Endothelial cell (in vitro differentiated cells): Measurements from ENCODE around the gene C10orf71. TPM values are rescaled to one million over a fixed set of nuclear protein-coding genes. Genes with fewer than 3 reads are reported as not detected.

Experiments
- DNase-seq: peaks from one replicate; pipeline ENCODE4 v3.0.0; 2021; ENCODE audit warnings: low spot score
- H3K27ac Mint-ChIP-seq: one replicate; pipeline ENCODE4 v1.8.0; 2021; ENCODE audit warnings: mixed read lengths, inconsistent platforms; ENCODE audit not compliant: unreplicated experiment
- H3K27me3 Mint-ChIP-seq: one replicate; pipeline ENCODE4 v1.8.0; 2021; ENCODE audit warnings: mild to moderate bottlenecking, moderate library complexity, mixed read lengths, inconsistent platforms; ENCODE audit not compliant: unreplicated experiment
- H3K36me3 Mint-ChIP-seq: one replicate; pipeline ENCODE4 v1.8.0; 2021; ENCODE audit warnings: mild to moderate bottlenecking, low read depth, mixed read lengths, inconsistent platforms; ENCODE audit not compliant: unreplicated experiment
- H3K4me1 Mint-ChIP-seq: one replicate; pipeline ENCODE4 v1.8.0; 2021; ENCODE audit warnings: mild to moderate bottlenecking, mixed read lengths, inconsistent platforms; ENCODE audit not compliant: unreplicated experiment
- H3K4me3 Mint-ChIP-seq: one replicate; pipeline ENCODE4 v1.8.0; 2021; ENCODE audit warnings: mild to moderate bottlenecking, mixed read lengths, inconsistent platforms; ENCODE audit not compliant: unreplicated experiment
- H3K9me3 Mint-ChIP-seq: one replicate; pipeline ENCODE4 v1.8.0; 2021; ENCODE audit warnings: mixed read lengths, inconsistent platforms; ENCODE audit not compliant: unreplicated experiment
- CTCF ChIP-seq: fragments of 200-600 bp; sonication (generic); IDR thresholded peaks from one replicate; pipeline ENCODE4 v1.5.0; 2021; ENCODE audit warnings: antibody characterized with exemption; ENCODE audit not compliant: unreplicated experiment
- total RNA-seq: library from RNA; stranded (reverse); fragmentation: NEBNext Ultra II Directional; extraction: Animal tissue kit (Norgen Biotek cat#: 25700); gene quantifications from one replicate; pipeline ENCODE4 v1.2.1, GENCODE V29; 2021; ENCODE audit not compliant: unreplicated experiment

Gene C10orf71
- total RNA-seq, 1 donor from 2014 or later = not detected

GRCh38 chr10:49308881-49309280 is 9.9 kb downstream of the C10orf71 start:
- Mint-ChIP-seq H3K4me3 (no peak overlapping the region), H3K36me3 (no peaks in the 10 kb centered on the region), H3K9me3 (no peaks in the 10 kb centered on the region), H3K4me1 (peaks cover 9% of the 10 kb centered on the region), H3K27me3 (peaks cover 12% of the 10 kb centered on the region), H3K27ac (no peak overlapping the region)
- no peak for TF ChIP-seq CTCF
- DNase-seq = no peak

DNA sequence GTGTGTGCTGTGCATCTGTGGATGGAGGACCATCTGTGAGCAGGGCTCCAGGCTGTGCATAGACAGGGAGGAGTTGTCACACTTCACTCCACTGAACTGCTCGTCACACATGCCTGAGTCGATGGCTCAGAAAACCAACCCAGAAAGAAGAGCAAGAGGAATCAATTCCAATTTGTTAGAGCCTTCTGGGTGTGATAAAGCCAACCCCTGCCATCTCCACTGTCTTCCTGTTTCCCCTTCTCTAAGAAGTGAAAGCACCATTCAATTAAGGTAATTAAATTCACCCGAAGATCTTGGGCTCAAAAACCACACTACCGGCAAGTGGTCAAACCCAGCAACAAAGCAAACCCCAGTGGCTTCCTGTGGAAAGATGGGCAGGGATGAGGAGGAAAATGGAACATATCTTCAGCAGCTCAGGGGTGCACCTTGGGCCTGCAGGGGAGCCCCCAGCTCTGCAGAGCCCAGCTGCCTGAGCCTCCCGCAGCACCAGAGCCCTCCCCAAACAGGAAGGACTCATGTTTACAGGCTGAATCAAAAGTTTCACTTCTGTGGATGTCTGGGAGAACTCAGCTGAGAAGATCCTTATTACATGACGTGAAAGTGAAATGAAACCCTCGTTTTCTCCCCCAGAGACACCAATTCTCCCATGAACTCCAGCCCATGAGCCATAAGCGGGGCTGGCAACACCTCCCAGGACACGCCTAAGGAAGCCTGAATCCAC is 10.9 kb downstream of the C10orf71 start:
- Mint-ChIP-seq H3K9me3 (no peaks in the 10 kb centered on the region), H3K36me3 (no peaks in the 10 kb centered on the region), H3K4me1 (peaks cover 11% of the 10 kb centered on the region), H3K27me3 (peaks cover 8% of the 10 kb centered on the region), H3K4me3 (no peak overlapping the region), H3K27ac (no peak overlapping the region)
- no peak for TF ChIP-seq CTCF
- no peak for DNase-seq

DNA sequence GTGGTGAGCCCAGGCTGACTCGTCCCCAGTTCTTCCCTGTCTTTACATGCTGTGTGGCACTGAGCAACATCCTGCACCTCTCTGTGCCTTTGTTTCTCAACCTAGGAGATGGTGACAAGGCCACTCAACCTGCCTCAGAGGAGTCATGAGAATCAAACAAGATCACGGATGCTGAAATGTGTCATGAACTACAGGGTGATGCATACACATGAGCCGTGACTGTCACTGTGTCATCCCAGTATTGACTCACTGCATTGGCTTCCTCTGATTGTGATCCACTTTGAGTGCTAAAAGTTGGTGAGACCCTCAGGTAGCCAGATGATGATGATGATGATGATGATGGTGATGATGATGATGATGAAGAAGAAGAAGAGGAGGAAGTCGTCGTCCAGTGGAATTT is 11.5 kb downstream of the C10orf71 start:
- Mint-ChIP-seq H3K4me3 (no peak overlapping the region), H3K27me3 (peaks cover 8% of the 10 kb centered on the region)

DNA sequence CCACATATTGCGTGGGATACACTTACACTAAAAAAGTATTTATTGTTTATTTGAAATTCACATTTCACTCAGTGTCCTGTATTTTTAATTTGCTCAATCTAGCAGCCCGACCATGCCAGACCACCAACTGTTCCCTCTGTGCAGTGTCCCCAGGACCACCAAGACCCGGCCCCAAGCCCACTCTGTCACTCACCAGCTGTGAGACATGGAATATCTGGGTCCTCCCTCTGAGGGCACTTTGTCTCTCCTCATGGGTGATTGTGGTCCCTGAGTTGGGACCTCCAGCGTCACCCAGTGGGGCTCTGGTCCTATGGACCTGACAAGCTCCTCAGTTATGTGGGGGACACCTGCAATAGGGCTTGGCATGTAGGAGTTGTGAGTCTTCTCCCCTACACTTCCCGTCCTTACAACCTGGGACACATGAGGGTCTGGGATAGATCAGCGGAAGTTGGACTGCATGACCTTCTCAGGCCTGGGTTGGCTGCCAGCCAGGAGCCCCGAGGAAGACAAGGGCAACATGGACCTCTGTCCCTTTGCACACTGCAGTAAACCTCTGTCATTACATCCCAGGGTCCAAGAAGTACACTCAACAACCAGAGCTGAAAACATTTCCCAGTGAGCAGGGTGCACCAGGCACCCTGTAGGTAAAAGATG is 12.1 kb downstream of the C10orf71 start:
- H3K4me1 Mint-ChIP-seq = peaks cover 11% of the 10 kb centered on the region
- H3K36me3 Mint-ChIP-seq = no peaks in the 10 kb centered on the region
- no peak for DNase-seq
- peaks cover 8% of the 10 kb centered on the region for H3K27me3 Mint-ChIP-seq
- H3K4me3 Mint-ChIP-seq = no peak overlapping the region
- TF ChIP-seq CTCF = no peak
- H3K9me3 Mint-ChIP-seq = no peaks in the 10 kb centered on the region
- H3K27ac Mint-ChIP-seq = no peak overlapping the region

More for the DNA sequence above, 11.5 kb downstream of the C10orf71 start:
- DNase-seq = no peak
- H3K27ac Mint-ChIP-seq = no peak overlapping the region
- no peaks in the 10 kb centered on the region for H3K9me3 Mint-ChIP-seq
- H3K36me3 Mint-ChIP-seq = no peaks in the 10 kb centered on the region
- H3K4me1 Mint-ChIP-seq = peaks cover 11% of the 10 kb centered on the region
- no peak for TF ChIP-seq CTCF
